ENCODE data around the gene PLCXD3.
"Not testable (repeated sequence)": the region's sequence is repeated elsewhere in the genome, so short reads cannot be mapped to it uniquely, and the experiment has no call there.

The PLCXD3 gene

DNA sequence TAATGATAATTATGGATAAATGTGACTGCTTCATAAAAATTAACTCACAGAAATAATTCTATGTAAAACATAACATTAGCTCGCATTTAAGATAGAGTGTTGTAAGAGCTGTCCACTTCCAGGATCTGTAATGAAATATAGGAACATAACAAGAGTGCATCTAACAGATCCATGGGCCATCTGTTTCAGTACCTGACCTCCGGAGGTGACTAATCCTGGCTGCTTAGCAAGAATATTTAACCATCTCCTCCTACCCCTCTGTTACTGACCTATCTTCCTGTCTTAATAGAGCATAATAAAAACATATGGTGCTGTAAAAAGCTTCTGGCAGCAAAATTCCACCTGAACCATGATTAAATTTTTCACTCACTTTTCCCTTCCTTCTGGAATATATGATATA lies 7.1 kb downstream of the PLCXD3 start:
- no peaks in the 10 kb centered on the region for H3K27me3 ChIP-seq (ENCODE audit: control insufficient read depth, insufficient read depth, low read length)
- no peaks in the 10 kb centered on the region for H3K4me1 ChIP-seq (ENCODE audit: control insufficient read depth, insufficient read depth, low read length)
- DNase-seq (ENCODE audit: low read depth, low spot score) = no peak
- no CpG with 5 or more reads among the region's 2 CpGs for WGBS (ENCODE audit: insufficient coverage, insufficient read length)
- no peaks in the 10 kb centered on the region for H3K36me3 ChIP-seq (ENCODE audit: control insufficient read depth, insufficient read depth, low read length)
- no peak overlapping the region for H3K4me3 ChIP-seq (ENCODE audit: low read length)
- H3K9me3 ChIP-seq (ENCODE audit: control insufficient read depth, insufficient read depth, low read length) = no peaks in the 10 kb centered on the region
- no peak overlapping the region for H3K27ac ChIP-seq (ENCODE audit: low read length)

DNA sequence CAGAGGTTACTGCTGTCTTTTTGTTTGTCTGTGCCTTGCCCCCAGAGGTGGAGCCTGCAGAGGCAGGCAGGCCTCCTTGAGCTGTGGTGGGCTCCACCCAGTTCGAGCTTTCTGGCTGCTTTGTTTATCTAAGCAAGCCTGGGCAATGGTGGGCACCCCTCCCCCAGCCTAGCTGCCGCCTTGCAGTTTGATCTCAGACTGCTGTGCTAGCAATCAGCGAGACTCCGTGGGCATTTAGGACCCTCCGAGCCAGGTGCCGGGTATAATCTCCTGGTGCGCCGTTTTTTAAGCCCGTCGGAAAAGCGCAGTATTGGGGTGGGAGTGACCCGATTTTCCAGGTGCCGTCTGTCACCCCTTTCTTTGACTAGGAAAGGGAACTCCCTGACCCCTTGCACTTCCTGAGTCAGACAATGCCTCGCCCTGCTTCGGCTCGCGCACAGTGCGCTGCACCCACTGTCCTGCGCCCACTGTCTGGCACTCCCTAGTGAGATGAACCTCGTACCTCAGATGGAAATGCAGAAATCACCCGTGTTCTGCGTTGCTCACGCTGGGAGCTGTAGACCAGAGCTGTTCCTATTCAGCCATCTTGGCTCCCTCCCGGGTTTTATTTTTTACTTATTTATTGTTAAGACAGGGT lies 16.8 kb downstream of the PLCXD3 start:
- H3K27ac ChIP-seq (ENCODE audit: low read length); DNase-seq (ENCODE audit: low read depth, low spot score); H3K9me3 ChIP-seq (ENCODE audit: control insufficient read depth, insufficient read depth, low read length); H3K36me3 ChIP-seq (ENCODE audit: control insufficient read depth, insufficient read depth, low read length); H3K4me1 ChIP-seq (ENCODE audit: control insufficient read depth, insufficient read depth, low read length); H3K27me3 ChIP-seq (ENCODE audit: control insufficient read depth, insufficient read depth, low read length); H3K4me3 ChIP-seq (ENCODE audit: low read length): not testable (repeated sequence)
- no CpG with 5 or more reads among the region's 24 CpGs for WGBS (ENCODE audit: insufficient coverage, insufficient read length)

DNA sequence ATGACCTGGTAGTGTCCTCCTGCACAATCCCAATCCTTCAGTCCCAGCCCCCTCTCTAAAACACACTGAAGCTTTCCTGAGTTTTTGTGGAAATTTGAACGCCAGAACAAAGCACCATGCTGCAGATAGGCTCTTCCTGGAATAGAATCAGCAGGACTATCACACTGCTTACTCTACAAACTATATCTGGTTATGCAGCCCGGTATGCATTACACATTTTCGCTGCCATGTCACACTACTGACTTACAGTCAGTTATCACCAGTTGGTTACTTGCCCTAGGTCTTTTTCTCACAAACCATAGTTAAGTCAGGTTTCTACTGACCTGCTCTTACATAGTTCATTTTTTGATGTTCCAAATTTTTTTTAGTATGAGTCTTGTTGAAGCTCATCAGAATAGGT lies 24.9 kb downstream of the PLCXD3 start:
- Histone ChIP-seq H3K9me3 (ENCODE audit: control insufficient read depth, insufficient read depth, low read length) (no peaks in the 10 kb centered on the region), H3K36me3 (ENCODE audit: control insufficient read depth, insufficient read depth, low read length) (no peaks in the 10 kb centered on the region), H3K27ac (ENCODE audit: low read length) (no peak overlapping the region), H3K4me3 (ENCODE audit: low read length) (no peak overlapping the region), H3K4me1 (ENCODE audit: control insufficient read depth, insufficient read depth, low read length) (no peaks in the 10 kb centered on the region), H3K27me3 (ENCODE audit: control insufficient read depth, insufficient read depth, low read length) (no peaks in the 10 kb centered on the region)
- DNase-seq (ENCODE audit: low read depth, low spot score) = no peak
- no CpG with 5 or more reads among the region's 3 CpGs for WGBS (ENCODE audit: insufficient coverage, insufficient read length)

DNA sequence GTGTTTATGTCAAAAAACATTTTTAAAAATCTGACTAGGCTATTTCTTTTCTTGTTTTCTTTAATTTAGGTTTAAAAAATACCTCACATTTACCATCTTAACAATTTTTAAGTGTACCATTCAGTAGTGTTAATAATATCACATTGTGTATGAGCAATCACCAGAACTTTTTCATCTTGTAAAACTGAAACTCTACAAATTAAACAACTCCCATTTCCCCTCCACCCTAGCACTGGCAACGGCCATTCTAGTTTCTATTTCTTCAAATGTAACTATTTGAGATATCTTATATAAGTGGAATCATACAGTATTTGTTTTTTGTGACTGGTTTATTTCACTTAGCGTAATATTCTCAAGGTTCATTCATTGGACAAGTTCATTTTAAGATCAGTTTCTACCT lies 27.7 kb downstream of the PLCXD3 start:
- no CpG with 5 or more reads among the region's 2 CpGs for WGBS (ENCODE audit: insufficient coverage, insufficient read length)
- H3K36me3 ChIP-seq (ENCODE audit: control insufficient read depth, insufficient read depth, low read length) = no peaks in the 10 kb centered on the region

DNA sequence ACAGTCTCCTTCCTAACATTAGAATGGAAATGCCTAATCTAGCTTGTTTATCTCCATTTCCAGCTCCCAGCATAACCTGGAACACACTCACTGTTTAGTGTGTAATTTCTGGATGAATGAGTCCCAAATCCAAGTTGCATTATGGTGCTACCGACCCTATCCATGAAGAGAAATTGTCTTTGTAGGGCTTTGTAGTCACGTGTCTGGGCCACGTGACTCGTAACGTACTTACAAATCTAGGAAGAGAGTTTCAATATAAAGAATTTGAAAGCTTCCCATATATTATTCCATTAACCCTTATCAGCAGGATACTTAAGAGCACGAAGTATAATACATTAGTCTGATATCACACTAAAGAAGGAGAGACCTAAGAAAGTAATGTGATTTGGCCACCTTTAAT lies 28.2 kb downstream of the PLCXD3 start:
- Histone ChIP-seq H3K27ac (ENCODE audit: low read length) (no peak overlapping the region), H3K4me3 (ENCODE audit: low read length) (no peak overlapping the region), H3K36me3 (ENCODE audit: control insufficient read depth, insufficient read depth, low read length) (no peaks in the 10 kb centered on the region)

More for the DNA sequence above, 27.7 kb downstream of the PLCXD3 start:
- Histone ChIP-seq H3K4me3 (ENCODE audit: low read length) (no peak overlapping the region), H3K4me1 (ENCODE audit: control insufficient read depth, insufficient read depth, low read length) (no peaks in the 10 kb centered on the region), H3K9me3 (ENCODE audit: control insufficient read depth, insufficient read depth, low read length) (no peaks in the 10 kb centered on the region), H3K27ac (ENCODE audit: low read length) (no peak overlapping the region), H3K27me3 (ENCODE audit: control insufficient read depth, insufficient read depth, low read length) (no peaks in the 10 kb centered on the region)
- no peak for DNase-seq (ENCODE audit: low read depth, low spot score)

DNA sequence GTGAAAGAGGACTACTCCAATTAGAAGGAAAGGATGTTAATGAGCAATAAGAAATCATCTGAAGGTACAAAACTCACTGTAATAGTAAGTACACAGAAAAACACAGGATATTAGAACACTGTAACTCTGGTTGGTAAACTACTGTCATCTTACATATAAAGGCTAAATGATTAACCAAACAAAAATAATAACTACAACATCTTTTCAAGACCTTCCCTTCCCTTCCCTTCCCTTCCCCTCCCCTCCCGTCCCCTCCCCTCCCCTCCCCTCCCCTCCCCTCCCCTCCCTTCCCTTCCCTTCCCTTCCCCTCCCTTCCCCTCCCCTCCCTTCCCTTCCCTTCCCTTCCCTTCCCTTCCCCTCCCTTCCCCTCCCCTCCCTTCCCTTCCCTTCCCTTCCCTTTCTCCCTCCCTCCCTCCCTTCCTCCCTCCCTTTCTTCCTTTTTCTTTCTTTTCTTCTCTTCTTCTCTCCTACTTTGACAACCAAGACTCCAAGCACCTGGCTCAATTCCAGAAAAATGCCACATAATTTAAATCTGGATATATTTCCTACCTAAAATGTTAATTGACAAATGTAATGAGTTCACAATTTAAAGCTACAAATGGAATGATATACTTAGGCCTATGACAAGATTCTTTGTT lies 38.7 kb downstream of the PLCXD3 start:
- not testable (repeated sequence) for DNase-seq (ENCODE audit: low read depth, low spot score); H3K36me3 ChIP-seq (ENCODE audit: control insufficient read depth, insufficient read depth, low read length); H3K27me3 ChIP-seq (ENCODE audit: control insufficient read depth, insufficient read depth, low read length); H3K27ac ChIP-seq (ENCODE audit: low read length); H3K4me3 ChIP-seq (ENCODE audit: low read length); H3K4me1 ChIP-seq (ENCODE audit: control insufficient read depth, insufficient read depth, low read length); H3K9me3 ChIP-seq (ENCODE audit: control insufficient read depth, insufficient read depth, low read length)
- WGBS (ENCODE audit: insufficient coverage, insufficient read length) = no CpG with 5 or more reads among the region's 1 CpG

More for the DNA sequence above, 28.2 kb downstream of the PLCXD3 start:
- Histone ChIP-seq H3K27me3 (ENCODE audit: control insufficient read depth, insufficient read depth, low read length) (no peaks in the 10 kb centered on the region), H3K9me3 (ENCODE audit: control insufficient read depth, insufficient read depth, low read length) (no peaks in the 10 kb centered on the region), H3K4me1 (ENCODE audit: control insufficient read depth, insufficient read depth, low read length) (no peaks in the 10 kb centered on the region)
- DNase-seq (ENCODE audit: low read depth, low spot score) = no peak
- no CpG with 5 or more reads among the region's 6 CpGs for WGBS (ENCODE audit: insufficient coverage, insufficient read length)

DNA sequence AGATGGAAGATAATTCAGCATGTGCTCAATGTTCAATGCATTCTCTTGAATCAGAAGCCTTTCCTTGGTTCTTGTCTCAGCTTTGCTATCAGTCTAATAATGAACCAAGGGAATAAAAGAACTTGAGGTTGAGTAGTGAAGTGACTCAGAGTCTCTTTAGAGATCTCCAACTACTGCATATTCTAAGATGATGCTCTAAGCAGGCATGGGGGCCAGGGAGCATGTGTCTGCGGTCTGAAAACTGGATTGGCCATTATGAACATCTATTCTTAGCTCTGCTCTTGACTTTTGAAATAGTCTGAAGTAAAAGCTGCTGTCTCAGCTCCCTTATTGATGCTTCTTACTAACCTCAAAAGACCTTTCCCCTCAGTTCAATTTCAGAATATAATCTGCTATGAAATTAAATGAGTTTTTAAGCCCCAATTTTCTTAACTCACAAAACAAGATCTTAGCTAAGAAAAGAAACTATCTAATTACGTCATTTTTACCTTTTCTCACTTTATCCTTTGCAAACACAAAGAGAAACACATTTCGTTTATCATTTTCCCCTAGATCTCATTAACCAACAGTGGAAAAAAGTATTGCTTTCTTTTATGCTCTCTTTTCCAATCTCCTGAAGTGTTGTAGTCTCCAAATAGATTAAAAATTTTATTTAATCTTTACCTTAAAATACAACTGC lies 44.8 kb downstream of the PLCXD3 start:
- Histone ChIP-seq H3K27me3 (ENCODE audit: control insufficient read depth, insufficient read depth, low read length) (no peaks in the 10 kb centered on the region), H3K9me3 (ENCODE audit: control insufficient read depth, insufficient read depth, low read length) (no peaks in the 10 kb centered on the region), H3K4me1 (ENCODE audit: control insufficient read depth, insufficient read depth, low read length) (no peaks in the 10 kb centered on the region), H3K4me3 (ENCODE audit: low read length) (no peak overlapping the region), H3K36me3 (ENCODE audit: control insufficient read depth, insufficient read depth, low read length) (no peaks in the 10 kb centered on the region), H3K27ac (ENCODE audit: low read length) (no peak overlapping the region)
- 100% methylated on average over 1 of the region's 3 CpGs for WGBS (ENCODE audit: insufficient coverage, insufficient read length)
- DNase-seq (ENCODE audit: low read depth, low spot score) = no peak

DNA sequence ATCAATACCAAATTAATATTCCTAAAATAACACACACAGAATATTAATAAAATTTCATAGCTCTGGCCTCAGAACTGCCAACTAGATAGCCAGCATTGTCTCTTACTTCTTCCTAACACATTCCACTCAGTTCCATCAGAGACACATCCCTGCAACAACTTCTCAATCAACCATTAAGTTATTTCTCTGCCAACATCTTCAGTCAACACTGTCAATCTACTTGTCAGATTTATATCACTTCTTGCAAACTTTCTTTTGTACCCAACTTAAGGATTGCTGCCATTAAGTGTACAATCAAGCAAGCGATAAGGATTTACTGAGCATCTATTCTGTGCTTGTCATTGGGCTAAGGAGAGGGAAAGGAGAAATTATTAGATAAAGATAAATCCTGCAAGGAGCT lies 50.8 kb downstream of the PLCXD3 start:
- Histone ChIP-seq H3K27ac (ENCODE audit: low read length) (no peak overlapping the region), H3K9me3 (ENCODE audit: control insufficient read depth, insufficient read depth, low read length) (no peaks in the 10 kb centered on the region), H3K4me1 (ENCODE audit: control insufficient read depth, insufficient read depth, low read length) (no peaks in the 10 kb centered on the region), H3K36me3 (ENCODE audit: control insufficient read depth, insufficient read depth, low read length) (no peaks in the 10 kb centered on the region), H3K4me3 (ENCODE audit: low read length) (no peak overlapping the region), H3K27me3 (ENCODE audit: control insufficient read depth, insufficient read depth, low read length) (no peaks in the 10 kb centered on the region)
- no CpG with 5 or more reads among the region's 1 CpG for WGBS (ENCODE audit: insufficient coverage, insufficient read length)
- DNase-seq (ENCODE audit: low read depth, low spot score) = no peak

DNA sequence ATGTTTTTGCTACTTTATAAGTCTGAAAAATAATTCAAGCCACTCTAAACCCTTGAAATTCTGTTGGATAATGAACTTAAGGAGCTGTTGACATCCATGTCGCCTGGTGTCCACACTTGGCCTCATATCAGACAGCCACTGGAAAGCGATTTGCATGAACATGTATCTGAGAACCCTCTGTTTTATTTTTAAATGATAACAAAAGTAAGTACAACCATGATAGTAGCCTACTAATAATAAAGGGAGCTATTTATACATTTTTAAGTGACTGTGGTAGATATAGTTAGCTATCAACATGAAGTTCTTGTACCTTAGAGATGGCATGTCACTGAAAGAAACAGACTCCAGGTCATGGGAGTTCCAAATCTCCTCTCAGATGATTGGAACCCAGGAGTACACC lies 53.3 kb downstream of the PLCXD3 start:
- H3K4me1 ChIP-seq (ENCODE audit: control insufficient read depth, insufficient read depth, low read length) = no peaks in the 10 kb centered on the region
- H3K9me3 ChIP-seq (ENCODE audit: control insufficient read depth, insufficient read depth, low read length) = no peaks in the 10 kb centered on the region
- no peaks in the 10 kb centered on the region for H3K36me3 ChIP-seq (ENCODE audit: control insufficient read depth, insufficient read depth, low read length)
- no CpG with 5 or more reads among the region's 2 CpGs for WGBS (ENCODE audit: insufficient coverage, insufficient read length)
- no peak overlapping the region for H3K4me3 ChIP-seq (ENCODE audit: low read length)
- H3K27ac ChIP-seq (ENCODE audit: low read length) = no peak overlapping the region
- DNase-seq (ENCODE audit: low read depth, low spot score) = no peak
- no peaks in the 10 kb centered on the region for H3K27me3 ChIP-seq (ENCODE audit: control insufficient read depth, insufficient read depth, low read length)

DNA sequence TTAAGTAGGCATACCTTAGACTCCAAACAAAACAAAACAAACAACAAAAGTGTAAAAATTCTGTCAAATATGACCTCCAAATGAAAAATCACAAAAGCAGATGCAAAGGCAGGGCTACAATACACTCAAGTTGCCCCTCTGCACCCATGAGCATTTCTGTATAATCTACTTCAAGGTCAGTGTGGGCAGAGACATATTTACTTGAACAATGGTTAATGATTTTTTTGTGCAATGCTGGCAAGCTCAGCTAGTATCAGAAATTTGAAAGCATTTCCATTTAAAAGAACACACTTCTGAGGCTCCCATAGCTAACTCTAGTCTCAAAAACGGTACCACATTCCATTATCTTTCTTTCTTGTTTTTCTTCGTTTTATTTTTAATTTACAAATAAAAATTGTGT lies 57.9 kb downstream of the PLCXD3 start:
- Histone ChIP-seq H3K36me3 (ENCODE audit: control insufficient read depth, insufficient read depth, low read length) (no peaks in the 10 kb centered on the region), H3K27ac (ENCODE audit: low read length) (no peak overlapping the region), H3K9me3 (ENCODE audit: control insufficient read depth, insufficient read depth, low read length) (no peaks in the 10 kb centered on the region), H3K4me3 (ENCODE audit: low read length) (no peak overlapping the region), H3K27me3 (ENCODE audit: control insufficient read depth, insufficient read depth, low read length) (no peaks in the 10 kb centered on the region), H3K4me1 (ENCODE audit: control insufficient read depth, insufficient read depth, low read length) (no peaks in the 10 kb centered on the region)
- WGBS (ENCODE audit: insufficient coverage, insufficient read length) = no CpG with 5 or more reads among the region's 2 CpGs
- no peak for DNase-seq (ENCODE audit: low read depth, low spot score)

Measured in iPS DF 6.9 (cell line).